SIG-M5 treated with dmso at 0.1 percent for 504 hours (cell line): ENCODE measurements around the gene GSTO1.

Experiments
- DNase-seq: peaks from one replicate; lab custom pipeline; 2025; ENCODE audit not compliant: unreplicated experiment; lab: John Stamatoyannopoulos, UW

GSTO1 gene

GRCh38 chr10:104250371-104250770, 4.3 kb upstream of the GSTO1 start:
- DNase-seq = no peak

GRCh38 chr10:104251443-104251842, 3.2 kb upstream of the GSTO1 start:
- no peak for DNase-seq

GRCh38 chr10:104252368-104252767, 2.3 kb upstream of the GSTO1 start:
- no peak for DNase-seq

DNA sequence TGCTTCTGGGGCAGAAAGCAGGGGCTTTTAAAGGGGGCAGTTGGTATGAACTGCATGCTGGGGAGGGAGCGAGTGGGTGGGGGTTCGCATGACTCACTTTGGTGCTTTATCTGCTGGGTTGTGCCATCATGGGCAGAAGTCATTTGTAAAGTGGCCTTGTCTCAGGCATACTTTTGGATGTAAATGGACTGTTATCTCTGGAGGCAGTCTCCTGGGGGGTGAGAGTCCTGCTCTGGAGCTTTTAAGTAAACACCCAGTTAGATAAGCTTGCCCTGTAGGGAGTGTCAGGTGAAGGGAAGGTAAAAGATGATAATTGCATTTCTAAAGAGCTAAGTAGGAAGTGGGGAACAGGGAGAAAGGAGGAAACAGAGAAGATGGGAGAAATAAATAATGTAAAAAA, 1.6 kb upstream of the GSTO1 start:
- DNase-seq = no peak

DNA sequence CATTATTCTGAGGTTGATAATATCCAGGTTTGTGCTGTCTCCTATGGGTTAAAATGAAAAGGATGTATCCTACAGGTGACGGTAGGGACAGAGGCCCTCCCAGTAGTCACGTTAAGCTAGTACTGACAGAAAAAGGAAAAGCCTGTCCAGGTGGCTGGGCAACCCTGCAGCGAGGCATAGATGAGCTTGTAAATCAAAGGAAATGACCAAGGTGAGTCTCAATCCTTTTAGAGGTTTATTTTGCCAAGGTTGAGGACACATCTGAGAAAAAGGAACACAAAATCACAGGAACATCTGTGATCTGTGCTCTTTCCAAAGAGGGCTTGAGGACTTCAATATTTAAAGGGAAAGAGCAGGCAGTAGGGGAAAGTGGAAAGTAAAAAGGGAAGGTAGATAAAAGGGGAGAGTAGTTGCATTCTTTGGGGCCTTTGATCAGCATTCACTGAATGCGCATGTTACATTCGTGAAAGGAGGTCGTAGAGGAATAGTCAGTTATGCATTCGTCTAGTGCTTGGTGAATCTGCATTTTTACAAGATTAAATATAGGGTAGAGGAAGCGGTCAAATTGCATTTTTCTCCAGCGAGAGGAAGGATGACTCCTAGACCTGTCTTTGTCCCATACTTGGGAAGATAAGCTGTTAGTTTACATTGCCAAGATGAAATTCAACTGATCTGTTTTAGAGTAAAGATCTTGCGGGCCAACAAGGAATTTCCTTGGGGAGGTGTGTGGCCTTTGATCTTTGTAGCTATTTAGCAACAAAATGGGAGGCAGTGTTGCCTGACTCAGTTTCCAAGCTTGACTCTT, 884 bp upstream of the GSTO1 start:
- DNase-seq = no peak

DNA sequence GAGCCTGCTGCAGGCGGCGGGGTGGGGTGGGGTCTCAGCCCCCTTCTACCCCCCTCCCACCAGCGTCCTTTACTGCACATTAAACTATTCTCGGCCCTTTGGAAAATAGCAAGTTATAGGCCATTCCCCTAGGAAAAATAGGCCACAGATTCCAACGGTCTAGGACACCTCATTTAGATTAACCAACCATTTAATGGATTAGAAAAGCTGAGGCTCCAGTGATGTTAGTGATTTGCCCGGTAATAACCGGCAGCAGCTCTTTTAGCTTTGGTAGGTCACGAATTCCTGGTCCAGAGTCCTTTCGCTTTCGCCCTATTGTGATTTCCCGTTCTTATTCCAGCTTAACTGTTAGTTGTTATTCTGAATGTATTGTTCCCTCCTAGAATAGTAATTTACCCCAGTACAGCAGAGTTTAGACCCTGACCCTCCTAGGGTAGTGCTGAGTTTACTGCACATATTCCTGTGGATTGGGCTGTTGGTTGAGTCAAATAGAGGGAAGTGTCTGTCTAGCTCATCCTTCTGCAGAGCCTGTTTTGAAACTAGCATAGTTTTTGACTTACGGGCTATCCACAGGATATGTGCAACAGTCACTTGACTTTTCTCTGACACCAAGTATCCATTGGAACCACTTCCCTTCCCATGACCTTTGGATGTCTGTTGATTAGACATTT, 754 bp downstream of the GSTO1 start:
- DNase-seq = peak; percentile 66

DNA sequence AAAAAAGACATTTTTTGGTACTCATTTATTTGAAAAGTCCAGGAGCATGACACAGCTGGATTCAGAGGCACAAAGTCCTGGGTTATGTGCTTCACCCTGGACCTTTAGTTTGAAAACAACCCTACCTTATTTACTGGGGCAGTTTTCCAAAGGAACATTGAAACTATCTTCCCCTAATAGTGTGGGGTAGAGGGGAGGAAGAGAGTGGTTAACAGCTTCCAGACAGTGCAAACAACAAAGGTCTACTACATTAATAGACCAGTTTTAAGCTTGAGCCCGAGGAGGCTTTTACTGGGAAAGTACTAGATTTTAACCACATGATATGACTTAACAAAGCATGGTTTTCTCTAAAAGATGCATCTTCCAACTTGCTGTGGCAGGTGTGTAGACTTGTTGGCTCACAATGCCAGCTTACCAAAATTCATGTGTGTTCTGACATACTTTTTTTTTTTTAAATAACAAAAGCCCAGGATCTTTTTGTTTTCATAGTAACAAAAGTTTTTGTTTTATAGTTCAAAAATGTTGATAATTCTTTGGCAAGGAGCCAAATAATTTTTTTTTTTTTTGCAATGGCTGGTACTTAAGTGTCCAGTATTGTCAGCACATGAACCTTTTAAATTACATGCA, 1.8 kb downstream of the GSTO1 start:
- DNase-seq = no peak

- DNase-seq = no peak
Measured at GRCh38 chr10:104257235-104257634, 2.5 kb downstream of the GSTO1 start.

GRCh38 chr10:104258209-104258608, 3.5 kb downstream of the GSTO1 start:
- DNase-seq = no peak

GRCh38 chr10:104259456-104259855, 4.8 kb downstream of the GSTO1 start:
- DNase-seq = no peak

DNA sequence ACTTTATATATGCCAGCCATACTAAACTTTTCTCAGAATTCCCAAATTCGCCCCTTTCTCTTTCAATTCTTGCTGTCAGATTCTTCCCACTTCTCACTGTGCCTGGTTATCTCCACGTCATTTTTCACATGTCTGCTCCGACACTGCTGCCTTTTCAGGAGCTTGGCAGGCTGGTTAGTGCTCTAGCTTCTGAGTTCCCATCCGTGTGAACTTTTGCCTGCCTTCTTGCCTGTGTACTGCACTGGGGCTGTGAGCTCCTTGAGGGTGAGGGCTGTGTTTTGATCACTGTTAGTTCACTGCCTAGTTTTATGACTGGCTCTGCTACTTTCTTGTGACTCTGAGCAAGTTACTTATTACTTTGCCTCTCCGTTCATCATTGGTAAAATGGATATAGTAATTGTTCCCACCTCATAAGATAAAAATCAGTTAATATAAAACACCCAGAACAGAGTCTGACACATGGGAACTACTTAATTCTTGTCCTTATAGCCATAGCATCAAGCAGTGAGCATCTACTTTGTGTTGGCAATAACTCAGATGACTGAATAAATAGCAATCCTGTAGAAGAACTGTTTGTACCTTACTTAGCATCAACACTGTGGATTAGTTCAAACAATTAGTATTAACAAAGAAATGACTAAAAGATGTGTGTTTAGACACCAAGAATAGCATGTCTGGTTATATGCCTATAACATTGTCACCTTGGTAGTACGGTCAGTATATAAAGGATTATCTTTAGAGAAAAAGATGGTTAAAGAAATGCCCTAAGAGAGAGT, 5.5 kb downstream of the GSTO1 start:
- DNase-seq = no peak

- DNase-seq = no peak
Measured at GRCh38 chr10:104260775-104261115, 6.1 kb downstream of the GSTO1 start.

DNA sequence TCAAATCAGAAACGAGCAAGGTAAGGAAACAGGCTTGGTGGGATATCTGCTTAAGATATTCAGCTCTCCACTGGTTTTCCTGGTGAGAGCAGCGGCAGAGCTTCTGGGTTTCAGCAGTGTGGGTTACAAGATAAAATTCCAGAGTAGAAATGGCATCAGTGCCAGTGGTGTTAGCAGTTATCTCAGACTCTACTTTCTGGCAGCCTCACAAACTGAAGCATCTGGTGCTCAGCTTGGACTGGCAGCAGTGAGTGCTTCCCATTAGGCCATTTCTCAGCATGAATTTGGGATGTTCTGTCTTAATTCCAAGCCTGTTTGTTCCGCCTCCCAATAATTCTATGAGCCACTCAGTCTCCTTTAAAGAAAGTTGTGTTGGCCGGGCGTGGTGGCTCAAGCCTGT, 7.4 kb downstream of the GSTO1 start:
- DNase-seq = no peak

DNA sequence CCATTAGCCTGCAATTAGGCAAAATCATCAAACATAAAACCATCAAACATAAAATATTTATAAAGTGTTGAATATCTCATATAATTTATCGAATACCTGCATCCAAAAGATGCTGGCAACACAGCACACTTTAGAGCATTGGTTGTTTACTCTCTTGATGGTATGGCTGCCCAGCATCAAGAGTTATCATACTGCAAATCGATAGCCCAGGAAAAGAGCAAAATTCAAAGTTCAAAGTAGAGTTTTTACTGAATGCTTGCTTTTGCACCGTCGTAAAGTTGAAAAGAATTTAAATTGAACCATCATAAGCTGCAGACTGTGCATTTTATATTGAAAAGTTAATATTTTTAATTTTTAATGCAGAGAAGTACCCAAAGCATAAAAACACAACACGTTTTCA, 10.1 kb downstream of the GSTO1 start:
- no peak for DNase-seq

DNA sequence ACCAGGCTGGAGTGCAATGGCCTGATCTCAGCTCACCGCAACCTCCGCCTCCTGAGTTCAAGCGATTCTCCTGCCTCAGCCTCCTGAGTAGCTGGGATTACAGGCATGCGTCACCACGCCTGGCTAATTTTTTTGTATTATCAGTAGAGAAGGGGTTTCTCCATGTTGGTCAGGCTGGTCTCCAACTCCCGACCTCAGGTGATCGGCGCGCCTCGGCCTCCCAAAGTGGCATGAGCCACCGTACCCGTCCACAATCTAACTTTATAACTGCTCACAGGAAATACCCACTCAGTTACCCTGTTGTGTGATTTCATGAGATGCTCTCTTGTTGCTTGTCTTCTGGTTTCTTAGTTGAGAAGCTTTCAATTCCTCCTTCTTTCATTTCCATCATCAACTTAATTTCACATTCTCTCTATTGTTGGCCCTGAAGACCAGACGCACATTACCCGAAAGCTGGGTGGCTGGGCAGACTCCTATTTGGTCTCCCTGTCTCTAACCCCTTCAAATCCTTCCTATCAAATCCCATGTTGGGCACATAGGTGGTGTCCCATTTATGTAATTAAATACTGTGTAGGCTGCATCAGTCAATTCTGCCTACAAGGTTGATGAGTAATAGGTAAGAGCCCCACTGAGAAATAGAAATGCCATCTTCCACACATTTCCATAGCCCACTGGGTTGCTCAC, 13.2 kb downstream of the GSTO1 start:
- no peak for DNase-seq

DNA sequence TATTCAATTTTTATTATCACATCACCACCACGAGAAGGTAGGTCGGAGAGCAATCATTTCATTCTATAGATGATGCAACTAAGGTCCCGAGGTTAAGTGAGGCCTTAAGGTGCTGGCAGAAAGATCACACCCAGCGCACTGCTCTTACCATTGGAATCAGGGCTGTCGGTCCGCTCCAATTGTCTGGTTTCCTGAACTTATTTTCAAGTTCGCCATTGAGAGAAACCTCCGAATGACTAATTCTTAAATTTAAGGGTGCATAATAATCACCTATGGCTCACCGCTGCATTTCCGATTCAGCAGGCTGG, 13.7 kb downstream of the GSTO1 start:
- DNase-seq = no peak

DNA sequence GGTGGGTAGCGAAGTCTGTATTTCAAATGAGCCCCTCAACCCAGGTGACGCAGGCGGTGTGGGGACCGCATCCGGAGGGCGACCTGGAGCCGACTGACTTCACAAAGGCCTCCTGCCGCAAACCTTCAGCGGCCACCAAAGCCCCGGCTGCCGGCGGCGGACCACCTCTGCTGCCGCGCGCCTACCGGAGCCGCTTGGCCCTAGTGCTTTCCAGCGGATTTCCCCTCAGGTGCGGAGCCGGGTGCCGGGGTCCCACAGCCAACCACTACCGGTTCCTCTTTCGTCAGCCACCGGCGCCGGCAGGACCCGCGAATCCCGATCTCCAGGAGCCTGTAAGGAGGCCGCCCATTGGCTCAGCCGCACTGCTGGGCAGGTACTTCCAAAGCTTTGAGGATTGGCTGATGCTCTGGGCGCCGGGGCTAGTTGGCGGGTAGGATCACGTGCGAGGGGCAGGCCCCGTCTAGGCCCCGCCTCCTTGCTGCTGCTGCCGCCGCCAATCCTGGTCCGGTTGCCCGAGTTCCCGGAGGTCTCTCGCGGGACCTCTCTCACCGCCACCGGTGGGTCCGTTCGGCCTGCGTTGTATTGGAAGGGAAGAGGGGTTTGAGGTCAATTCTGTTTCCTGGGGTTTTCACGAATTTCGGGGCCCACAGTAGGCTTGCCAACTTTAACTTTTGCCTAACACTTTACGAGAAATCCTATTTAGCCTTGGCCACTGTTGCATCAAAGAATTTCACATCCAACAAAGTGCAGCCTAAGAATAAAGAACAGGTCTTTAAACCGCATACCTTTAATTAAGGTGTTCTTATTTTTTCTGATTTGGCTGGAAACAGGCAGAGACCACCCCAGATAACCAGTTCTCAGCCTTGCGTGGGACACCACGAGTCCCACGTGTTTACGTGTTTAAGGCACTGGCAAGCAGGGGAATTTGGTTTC, 14.3 kb downstream of the GSTO1 start, which contains the start of gene GSTO2:
TSS of gene GSTO2 (plus strand) at position 472 of the 933 bp plus-strand sequence. CDS start 5,732 bp downstream, outside the sequence.
- peak; percentile 98 for DNase-seq

DNA sequence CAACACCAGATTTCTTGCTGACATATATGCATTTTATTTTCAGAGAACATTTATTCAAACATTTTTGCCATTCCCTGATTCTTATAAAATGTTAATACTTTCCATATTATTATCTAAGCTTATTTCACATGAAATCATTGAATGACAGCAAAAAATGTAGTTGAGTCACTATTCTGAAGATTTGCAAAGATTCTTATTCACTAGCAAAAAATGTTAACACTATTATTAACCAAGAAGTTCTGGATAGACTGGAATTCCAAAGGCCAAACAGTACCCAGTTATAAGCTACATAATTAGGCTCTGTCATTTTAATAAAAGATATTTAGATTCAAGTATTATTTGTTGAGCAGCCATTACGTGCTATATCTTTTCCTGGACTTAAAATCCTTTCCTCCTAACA, 18.6 kb downstream of the GSTO1 start:
- DNase-seq = no peak

DNA sequence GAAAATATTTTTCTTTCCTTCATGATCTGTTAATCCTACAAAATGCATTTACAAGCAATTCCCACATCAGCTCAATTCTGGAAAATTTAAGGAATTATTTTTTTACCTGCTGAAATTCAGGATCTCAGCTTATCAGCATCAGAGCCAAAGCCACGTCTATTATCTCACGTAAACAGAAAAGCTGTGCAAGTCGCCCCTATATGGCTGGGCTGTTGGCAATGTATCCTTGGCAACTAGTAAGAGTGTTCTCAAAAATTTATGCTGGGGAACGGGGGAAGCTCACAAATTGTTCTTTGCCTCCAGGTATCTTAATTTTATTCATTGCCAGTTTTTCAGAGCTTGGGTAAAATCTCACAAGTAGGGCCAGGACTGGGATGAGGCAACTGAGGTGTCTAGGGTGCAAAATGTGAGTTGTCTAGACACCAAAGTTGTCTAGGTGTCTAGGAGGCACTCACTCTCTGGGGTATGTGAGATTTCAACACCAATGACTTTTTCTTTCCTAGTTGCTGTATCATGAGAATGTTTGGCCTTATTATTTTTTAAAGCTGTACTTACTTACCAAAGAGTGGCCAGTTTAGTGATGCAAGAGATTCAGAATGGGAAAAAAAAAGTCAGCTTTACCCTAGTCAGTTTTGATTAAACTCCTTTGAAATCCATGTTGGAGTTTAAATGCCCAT, 19.3 kb downstream of the GSTO1 start:
- no peak for DNase-seq
